ENCODE measurements around the gene PHF1. TPM values are rescaled to one million over a fixed set of nuclear protein-coding genes. Genes with fewer than 3 reads are reported as not detected.

Gene PHF1
- total and polyA plus RNA-seq, 2 of the 13 experiments (the other 11 are each of a cell fraction or from before 2014, with no cell fraction given), result 25.4 to 61.9 TPM

DNA sequence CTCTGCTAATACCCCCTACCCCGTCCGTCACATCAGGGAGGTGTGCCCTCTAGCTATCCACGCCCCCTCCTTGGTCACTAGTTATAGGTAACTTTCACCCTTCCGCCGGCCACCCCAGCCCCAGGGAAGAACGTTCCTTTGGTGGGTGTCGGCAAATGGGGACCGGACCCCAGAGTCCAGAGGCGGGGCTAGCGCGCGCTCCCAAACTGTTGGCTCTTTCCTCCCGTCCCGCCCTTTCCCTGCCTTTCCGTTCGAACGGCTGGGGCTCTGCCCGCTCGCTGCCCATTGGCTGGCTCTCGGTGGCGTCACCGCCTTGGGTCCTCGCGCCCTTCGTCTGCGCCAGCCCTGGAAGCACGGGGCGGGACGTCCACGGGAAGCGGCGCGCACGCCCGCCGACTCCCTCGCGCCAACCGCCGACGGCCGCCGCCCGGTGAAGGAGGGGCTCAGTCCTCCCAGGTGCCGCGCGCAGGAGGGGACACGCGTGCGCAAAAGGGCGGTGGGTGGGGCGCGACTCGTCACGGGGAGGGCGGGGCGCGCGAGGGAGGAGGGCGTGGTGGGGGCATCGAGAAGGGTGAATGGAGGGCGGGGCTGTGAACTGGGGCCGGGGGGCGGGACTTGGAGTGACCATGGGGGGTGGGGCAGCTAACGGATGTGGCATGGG, 634 bp upstream of the PHF1 start (continued):
- TF ChIP-seq, protein P1, sequence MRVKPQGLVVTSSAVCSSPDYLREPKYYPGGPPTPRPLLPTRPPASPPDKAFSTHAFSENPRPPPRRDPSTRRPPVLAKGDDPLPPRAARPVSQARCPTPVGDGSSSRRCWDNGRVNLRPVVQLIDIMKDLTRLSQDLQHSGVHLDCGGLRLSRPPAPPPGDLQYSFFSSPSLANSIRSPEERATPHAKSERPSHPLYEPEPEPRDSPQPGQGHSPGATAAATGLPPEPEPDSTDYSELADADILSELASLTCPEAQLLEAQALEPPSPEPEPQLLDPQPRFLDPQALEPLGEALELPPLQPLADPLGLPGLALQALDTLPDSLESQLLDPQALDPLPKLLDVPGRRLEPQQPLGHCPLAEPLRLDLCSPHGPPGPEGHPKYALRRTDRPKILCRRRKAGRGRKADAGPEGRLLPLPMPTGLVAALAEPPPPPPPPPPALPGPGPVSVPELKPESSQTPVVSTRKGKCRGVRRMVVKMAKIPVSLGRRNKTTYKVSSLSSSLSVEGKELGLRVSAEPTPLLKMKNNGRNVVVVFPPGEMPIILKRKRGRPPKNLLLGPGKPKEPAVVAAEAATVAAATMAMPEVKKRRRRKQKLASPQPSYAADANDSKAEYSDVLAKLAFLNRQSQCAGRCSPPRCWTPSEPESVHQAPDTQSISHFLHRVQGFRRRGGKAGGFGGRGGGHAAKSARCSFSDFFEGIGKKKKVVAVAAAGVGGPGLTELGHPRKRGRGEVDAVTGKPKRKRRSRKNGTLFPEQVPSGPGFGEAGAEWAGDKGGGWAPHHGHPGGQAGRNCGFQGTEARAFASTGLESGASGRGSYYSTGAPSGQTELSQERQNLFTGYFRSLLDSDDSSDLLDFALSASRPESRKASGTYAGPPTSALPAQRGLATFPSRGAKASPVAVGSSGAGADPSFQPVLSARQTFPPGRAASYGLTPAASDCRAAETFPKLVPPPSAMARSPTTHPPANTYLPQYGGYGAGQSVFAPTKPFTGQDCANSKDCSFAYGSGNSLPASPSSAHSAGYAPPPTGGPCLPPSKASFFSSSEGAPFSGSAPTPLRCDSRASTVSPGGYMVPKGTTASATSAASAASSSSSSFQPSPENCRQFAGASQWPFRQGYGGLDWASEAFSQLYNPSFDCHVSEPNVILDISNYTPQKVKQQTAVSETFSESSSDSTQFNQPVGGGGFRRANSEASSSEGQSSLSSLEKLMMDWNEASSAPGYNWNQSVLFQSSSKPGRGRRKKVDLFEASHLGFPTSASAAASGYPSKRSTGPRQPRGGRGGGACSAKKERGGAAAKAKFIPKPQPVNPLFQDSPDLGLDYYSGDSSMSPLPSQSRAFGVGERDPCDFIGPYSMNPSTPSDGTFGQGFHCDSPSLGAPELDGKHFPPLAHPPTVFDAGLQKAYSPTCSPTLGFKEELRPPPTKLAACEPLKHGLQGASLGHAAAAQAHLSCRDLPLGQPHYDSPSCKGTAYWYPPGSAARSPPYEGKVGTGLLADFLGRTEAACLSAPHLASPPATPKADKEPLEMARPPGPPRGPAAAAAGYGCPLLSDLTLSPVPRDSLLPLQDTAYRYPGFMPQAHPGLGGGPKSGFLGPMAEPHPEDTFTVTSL (CRISPR knock-in tag; IDR thresholded peaks at IDR 0.05; ENCODE audit: borderline replicate concordance), result no peak
- TF ChIP-seq ZNF572 (CRISPR knock-in tag; IDR thresholded peaks at IDR 0.05) (0 out of 2 replicates have a peak, but pooled peaks have one; percentile 26), ATF7-NPFF (CRISPR knock-in tag; IDR thresholded peaks at IDR 0.05; ENCODE audit: low read depth) (peak; percentile 100), ZIK1 (CRISPR knock-in tag; IDR thresholded peaks at IDR 0.05; ENCODE audit: borderline replicate concordance, low read depth) (peak; percentile 99), ATF1 (CRISPR knock-in tag; IDR thresholded peaks at IDR 0.05) (peak; percentile 76), SALL1 (CRISPR knock-in tag; IDR thresholded peaks at IDR 0.05) (peak; percentile 95), ZNF558 (CRISPR knock-in tag; IDR thresholded peaks at IDR 0.05; ENCODE audit: borderline replicate concordance) (no peak; the same call in 1 of the 2 replicates), ZZZ3 (CRISPR knock-in tag; IDR thresholded peaks at IDR 0.05; ENCODE audit: borderline replicate concordance) (no peak), ADNP (CRISPR knock-in tag; IDR thresholded peaks at IDR 0.05) (no peak)
- TF ChIP-seq, protein P2, sequence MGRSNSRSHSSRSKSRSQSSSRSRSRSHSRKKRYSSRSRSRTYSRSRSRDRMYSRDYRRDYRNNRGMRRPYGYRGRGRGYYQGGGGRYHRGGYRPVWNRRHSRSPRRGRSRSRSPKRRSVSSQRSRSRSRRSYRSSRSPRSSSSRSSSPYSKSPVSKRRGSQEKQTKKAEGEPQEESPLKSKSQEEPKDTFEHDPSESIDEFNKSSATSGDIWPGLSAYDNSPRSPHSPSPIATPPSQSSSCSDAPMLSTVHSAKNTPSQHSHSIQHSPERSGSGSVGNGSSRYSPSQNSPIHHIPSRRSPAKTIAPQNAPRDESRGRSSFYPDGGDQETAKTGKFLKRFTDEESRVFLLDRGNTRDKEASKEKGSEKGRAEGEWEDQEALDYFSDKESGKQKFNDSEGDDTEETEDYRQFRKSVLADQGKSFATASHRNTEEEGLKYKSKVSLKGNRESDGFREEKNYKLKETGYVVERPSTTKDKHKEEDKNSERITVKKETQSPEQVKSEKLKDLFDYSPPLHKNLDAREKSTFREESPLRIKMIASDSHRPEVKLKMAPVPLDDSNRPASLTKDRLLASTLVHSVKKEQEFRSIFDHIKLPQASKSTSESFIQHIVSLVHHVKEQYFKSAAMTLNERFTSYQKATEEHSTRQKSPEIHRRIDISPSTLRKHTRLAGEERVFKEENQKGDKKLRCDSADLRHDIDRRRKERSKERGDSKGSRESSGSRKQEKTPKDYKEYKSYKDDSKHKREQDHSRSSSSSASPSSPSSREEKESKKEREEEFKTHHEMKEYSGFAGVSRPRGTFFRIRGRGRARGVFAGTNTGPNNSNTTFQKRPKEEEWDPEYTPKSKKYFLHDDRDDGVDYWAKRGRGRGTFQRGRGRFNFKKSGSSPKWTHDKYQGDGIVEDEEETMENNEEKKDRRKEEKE (IDR thresholded peaks at IDR 0.05), result no peak
- TF ChIP-seq, protein P3, sequence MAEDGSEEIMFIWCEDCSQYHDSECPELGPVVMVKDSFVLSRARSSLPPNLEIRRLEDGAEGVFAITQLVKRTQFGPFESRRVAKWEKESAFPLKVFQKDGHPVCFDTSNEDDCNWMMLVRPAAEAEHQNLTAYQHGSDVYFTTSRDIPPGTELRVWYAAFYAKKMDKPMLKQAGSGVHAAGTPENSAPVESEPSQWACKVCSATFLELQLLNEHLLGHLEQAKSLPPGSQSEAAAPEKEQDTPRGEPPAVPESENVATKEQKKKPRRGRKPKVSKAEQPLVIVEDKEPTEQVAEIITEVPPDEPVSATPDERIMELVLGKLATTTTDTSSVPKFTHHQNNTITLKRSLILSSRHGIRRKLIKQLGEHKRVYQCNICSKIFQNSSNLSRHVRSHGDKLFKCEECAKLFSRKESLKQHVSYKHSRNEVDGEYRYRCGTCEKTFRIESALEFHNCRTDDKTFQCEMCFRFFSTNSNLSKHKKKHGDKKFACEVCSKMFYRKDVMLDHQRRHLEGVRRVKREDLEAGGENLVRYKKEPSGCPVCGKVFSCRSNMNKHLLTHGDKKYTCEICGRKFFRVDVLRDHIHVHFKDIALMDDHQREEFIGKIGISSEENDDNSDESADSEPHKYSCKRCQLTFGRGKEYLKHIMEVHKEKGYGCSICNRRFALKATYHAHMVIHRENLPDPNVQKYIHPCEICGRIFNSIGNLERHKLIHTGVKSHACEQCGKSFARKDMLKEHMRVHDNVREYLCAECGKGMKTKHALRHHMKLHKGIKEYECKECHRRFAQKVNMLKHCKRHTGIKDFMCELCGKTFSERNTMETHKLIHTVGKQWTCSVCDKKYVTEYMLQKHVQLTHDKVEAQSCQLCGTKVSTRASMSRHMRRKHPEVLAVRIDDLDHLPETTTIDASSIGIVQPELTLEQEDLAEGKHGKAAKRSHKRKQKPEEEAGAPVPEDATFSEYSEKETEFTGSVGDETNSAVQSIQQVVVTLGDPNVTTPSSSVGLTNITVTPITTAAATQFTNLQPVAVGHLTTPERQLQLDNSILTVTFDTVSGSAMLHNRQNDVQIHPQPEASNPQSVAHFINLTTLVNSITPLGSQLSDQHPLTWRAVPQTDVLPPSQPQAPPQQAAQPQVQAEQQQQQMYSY (CRISPR knock-in tag; IDR thresholded peaks at IDR 0.05), result peak; percentile 44; the same call in 1 of the 2 replicates
- TF ChIP-seq, protein P4, sequence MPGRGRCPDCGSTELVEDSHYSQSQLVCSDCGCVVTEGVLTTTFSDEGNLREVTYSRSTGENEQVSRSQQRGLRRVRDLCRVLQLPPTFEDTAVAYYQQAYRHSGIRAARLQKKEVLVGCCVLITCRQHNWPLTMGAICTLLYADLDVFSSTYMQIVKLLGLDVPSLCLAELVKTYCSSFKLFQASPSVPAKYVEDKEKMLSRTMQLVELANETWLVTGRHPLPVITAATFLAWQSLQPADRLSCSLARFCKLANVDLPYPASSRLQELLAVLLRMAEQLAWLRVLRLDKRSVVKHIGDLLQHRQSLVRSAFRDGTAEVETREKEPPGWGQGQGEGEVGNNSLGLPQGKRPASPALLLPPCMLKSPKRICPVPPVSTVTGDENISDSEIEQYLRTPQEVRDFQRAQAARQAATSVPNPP (CRISPR knock-in tag; IDR thresholded peaks at IDR 0.05), result peak; percentile 94; the same call in 1 of the 2 replicates
- TF ChIP-seq, protein P5, sequence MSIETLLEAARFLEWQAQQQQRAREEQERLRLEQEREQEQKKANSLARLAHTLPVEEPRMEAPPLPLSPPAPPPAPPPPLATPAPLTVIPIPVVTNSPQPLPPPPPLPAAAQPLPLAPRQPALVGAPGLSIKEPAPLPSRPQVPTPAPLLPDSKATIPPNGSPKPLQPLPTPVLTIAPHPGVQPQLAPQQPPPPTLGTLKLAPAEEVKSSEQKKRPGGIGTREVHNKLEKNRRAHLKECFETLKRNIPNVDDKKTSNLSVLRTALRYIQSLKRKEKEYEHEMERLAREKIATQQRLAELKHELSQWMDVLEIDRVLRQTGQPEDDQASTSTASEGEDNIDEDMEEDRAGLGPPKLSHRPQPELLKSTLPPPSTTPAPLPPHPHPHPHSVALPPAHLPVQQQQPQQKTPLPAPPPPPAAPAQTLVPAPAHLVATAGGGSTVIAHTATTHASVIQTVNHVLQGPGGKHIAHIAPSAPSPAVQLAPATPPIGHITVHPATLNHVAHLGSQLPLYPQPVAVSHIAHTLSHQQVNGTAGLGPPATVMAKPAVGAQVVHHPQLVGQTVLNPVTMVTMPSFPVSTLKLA (IDR thresholded peaks at IDR 0.05), result peak; percentile 82
